H1 (cell line): Measurements from ENCODE around the gene INSYN2A. TPM values are rescaled to one million over a fixed set of nuclear protein-coding genes. Genes with fewer than 3 reads are reported as not detected.

Experiments used
- ASH2L ChIP-seq: fragments of 200-600, 300-600 bp; sonication (generic); IDR thresholded peaks from one replicate; pipeline ENCODE4 v1.7.1; 2017; ENCODE audit warnings: low read length
- BACH1 ChIP-seq: IDR thresholded peaks from 2 replicates; pipeline ENCODE4 v1.6.1; 2012; ENCODE audit warnings: low read length, improper control_type of control experiment
- BCL11A ChIP-seq, 2 experiments: IDR thresholded peaks; one replicate each; pipeline ENCODE4 v1.6.1; 2011; ENCODE audit warnings: low read depth in 2 of 2, low read length in 2 of 2, mild to moderate bottlenecking in 2 of 2
- CBX8 ChIP-seq: fragments of 300-800, 300-1000 bp; sonication (generic); IDR thresholded peaks from 2 replicates; pipeline ENCODE4 v1.7.1; 2016; ENCODE audit warnings: low read depth, low read length, borderline replicate concordance
- CEBPB ChIP-seq: IDR thresholded peaks from 2 replicates; pipeline ENCODE4 v1.6.1; 2012; ENCODE audit warnings: low read depth, low read length
- CHD1 ChIP-seq: IDR thresholded peaks from 2 replicates; pipeline ENCODE4 v1.6.1; 2012; ENCODE audit warnings: low read depth, low read length, improper control_type of control experiment
- CREB1 ChIP-seq: IDR thresholded peaks from 2 replicates; pipeline ENCODE4 v1.6.1; 2012; ENCODE audit warnings: inconsistent platforms
- EGR1 ChIP-seq: IDR thresholded peaks from 2 replicates; pipeline ENCODE4 v1.6.1; 2011; ENCODE audit warnings: low read depth, low read length, borderline replicate concordance
- EP300 ChIP-seq, 2 experiments: IDR thresholded peaks; 1 replicate in 1 of 2; 2 replicates in 1 of 2; pipeline ENCODE4 v1.6.1; 2011 to 2012; ENCODE audit warnings: low read depth in 2 of 2, low read length in 2 of 2, mild to moderate bottlenecking in 2 of 2, borderline replicate concordance in 1 of 2, inconsistent platforms in 1 of 2, moderate library complexity in 1 of 2
- FOSL1 ChIP-seq: IDR thresholded peaks from 2 replicates; pipeline ENCODE4 v1.6.1; 2011; ENCODE audit warnings: mild to moderate bottlenecking, low read depth, low read length, moderate library complexity; ENCODE audit not compliant: insufficient read depth
- GTF2F1 ChIP-seq: IDR thresholded peaks from 2 replicates; pipeline ENCODE4 v1.6.1; 2012; ENCODE audit warnings: low read depth, low read length, improper control_type of control experiment, borderline replicate concordance
- JUN ChIP-seq: IDR thresholded peaks from 2 replicates; pipeline ENCODE4 v1.6.1; 2011; ENCODE audit warnings: low read depth, mild to moderate bottlenecking, improper control_type of control experiment, low read length
- KDM4A ChIP-seq: IDR thresholded peaks from one replicate; pipeline ENCODE4 v1.7.1; 2012; ENCODE audit warnings: low read depth, mild to moderate bottlenecking, moderate library complexity, low read length, inconsistent platforms; ENCODE audit not compliant: severe bottlenecking
- NRF1 ChIP-seq: IDR thresholded peaks from 2 replicates; pipeline ENCODE4 v1.6.1; 2011; ENCODE audit warnings: mild to moderate bottlenecking, low read depth, low read length, improper control_type of control experiment
- RBBP5 ChIP-seq: IDR thresholded peaks from 2 replicates; pipeline ENCODE4 v1.7.1; 2012; ENCODE audit warnings: low read depth, mild to moderate bottlenecking, inconsistent platforms, low read length, moderate library complexity, borderline replicate concordance
- RXRA ChIP-seq: IDR thresholded peaks from 2 replicates; pipeline ENCODE4 v1.6.1; 2011; ENCODE audit warnings: low read depth, mild to moderate bottlenecking, low read length, moderate library complexity; ENCODE audit not compliant: insufficient read depth
- SIN3A ChIP-seq, 2 experiments: IDR thresholded peaks in 1 of 2; conservative IDR thresholded peaks in 1 of 2; 2 replicates each; pipeline ENCODE4 v1.6.1; 2011 to 2012; ENCODE audit warnings: low read length in 2 of 2, improper control_type of control experiment in 1 of 2, low read depth in 1 of 2, mild to moderate bottlenecking in 1 of 2
- SUZ12 ChIP-seq: fragments of 200-600 bp; sonication (generic); IDR thresholded peaks from 2 replicates; pipeline ENCODE4 v1.6.1; 2012; ENCODE audit warnings: mild to moderate bottlenecking, inconsistent platforms, low read length, moderate library complexity, mixed read lengths
- TAF7 ChIP-seq: optimal IDR thresholded peaks from 2 replicates; pipeline ENCODE3; 2011; ENCODE audit warnings: low read depth, mild to moderate bottlenecking, inconsistent platforms, low read length, moderate library complexity, borderline replicate concordance
- TBP ChIP-seq: IDR thresholded peaks from 2 replicates; pipeline ENCODE4 v1.6.1; 2011; ENCODE audit warnings: low read depth, low read length, improper control_type of control experiment
- TCF12 ChIP-seq: IDR thresholded peaks from 2 replicates; pipeline ENCODE4 v1.6.1; 2011; ENCODE audit warnings: low read depth, mild to moderate bottlenecking, low read length
- TEAD4 ChIP-seq: IDR thresholded peaks from 2 replicates; pipeline ENCODE4 v1.6.1; 2012; ENCODE audit warnings: low read depth, low read length, inconsistent platforms, mixed read lengths
- YY1 ChIP-seq: IDR thresholded peaks from 2 replicates; pipeline ENCODE4 v1.6.1; 2011; ENCODE audit warnings: low read depth, mild to moderate bottlenecking, low read length
- polyA plus RNA-seq, 7 experiments: library from polyadenylated mRNA; depleted of rRNA in 3 of 7; stranded (reverse) in 5 of 7; unstranded in 2 of 7; fragments of >200 nt in 5 of 7; fragments of 200-250 nt in 2 of 7; gene quantifications; 1 replicate in 5 of 7; 2 replicates in 1 of 7; 4 replicates in 1 of 7; pipeline versions ENCODE4 v1.2.1 to v1.2.3, GENCODE V29; 2011 to 2013; ENCODE audit warnings: missing spikeins in 2 of 7, mixed read lengths in 2 of 7
- total RNA-seq: library from RNA; stranded (reverse); fragmentation: NEBNext Ultra II Directional; extraction: Animal tissue kit (Norgen Biotek cat#: 25700); gene quantifications from 2 replicates; pipeline ENCODE4 v1.2.1, GENCODE V29; 2021
- TF ChIP-seq, protein P1 (sequence below): IDR thresholded peaks from 2 replicates; pipeline ENCODE4 v1.6.1; 2011; ENCODE audit warnings: low read depth, mild to moderate bottlenecking, low read length; ENCODE audit not compliant: insufficient read depth
- TF ChIP-seq, protein P2 (sequence below): IDR thresholded peaks from 2 replicates; pipeline ENCODE4 v1.6.1; 2012; ENCODE audit warnings: inconsistent platforms

INSYN2A gene
- total and polyA plus RNA-seq, 2 of the 8 experiments (the other 6 are each of a cell fraction or from before 2014, with no cell fraction given), result 0.11 to 0.19 TPM

DNA sequence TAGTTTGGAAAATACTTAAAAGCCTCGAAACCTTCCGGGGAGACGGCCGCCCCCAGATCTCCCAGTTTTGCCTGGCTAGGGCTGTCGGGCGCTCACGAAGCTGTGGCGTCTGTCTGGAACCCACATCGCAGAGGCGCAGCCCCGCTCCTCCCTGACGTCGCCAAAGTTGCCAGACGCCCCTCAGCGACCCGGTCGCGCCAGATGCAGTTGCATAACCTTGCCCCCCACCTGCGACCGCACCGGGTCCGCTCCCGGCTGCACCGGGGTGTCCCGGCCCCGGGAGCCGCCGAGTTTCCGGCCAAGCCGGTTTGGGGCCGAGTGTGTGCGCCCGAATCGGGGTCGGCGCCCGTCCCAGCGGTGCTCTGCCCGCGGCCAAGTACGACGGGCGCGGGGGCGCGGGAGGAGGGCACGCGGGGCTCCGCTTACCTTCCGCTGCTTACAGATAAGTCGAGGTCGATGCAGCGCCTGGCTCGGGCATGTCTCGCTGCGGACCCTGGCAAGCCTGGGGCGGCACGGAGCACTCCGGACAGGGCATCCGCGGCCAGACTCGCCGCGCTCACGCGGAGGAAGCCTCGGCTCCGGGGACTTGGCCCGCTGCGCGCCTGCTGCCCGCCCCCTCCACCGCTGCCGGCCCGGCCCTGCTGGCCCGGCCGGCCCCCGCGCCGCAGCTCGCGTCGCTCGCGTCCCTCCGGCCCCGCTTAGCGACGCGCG is 665 bp downstream of the INSYN2A start (continued):
- TF ChIP-seq EP300 (IDR thresholded peaks at IDR 0.05; ENCODE audit: borderline replicate concordance in 1 of 2, low read depth in 2 of 2, low read length in 2 of 2) (no peak), SIN3A (conservative IDR thresholded peaks at IDR 0.05 in 1 of 2, IDR thresholded peaks at IDR 0.05 in 1 of 2; ENCODE audit: low read depth in 1 of 2, low read length in 2 of 2) (no peak), EGR1 (no peak), CREB1 (no peak), SUZ12 (no peak), CEBPB (peak; percentile 60), ASH2L (no peak), RXRA (no peak), BCL11A (IDR thresholded peaks at IDR 0.05; ENCODE audit: low read depth in 2 of 2, low read length in 2 of 2) (no peak), TEAD4 (no peak), JUN (no peak), RBBP5 (peak; percentile 53; the same call in 1 of the 2 replicates), YY1 (no peak), TBP (no peak), CBX8 (no peak), GTF2F1 (no peak), TCF12 (no peak), BACH1 (no peak), CHD1 (no peak), KDM4A (peak; percentile 75), NRF1 (no peak), TAF7 (no peak), FOSL1 (no peak)
- TF ChIP-seq, protein P1, sequence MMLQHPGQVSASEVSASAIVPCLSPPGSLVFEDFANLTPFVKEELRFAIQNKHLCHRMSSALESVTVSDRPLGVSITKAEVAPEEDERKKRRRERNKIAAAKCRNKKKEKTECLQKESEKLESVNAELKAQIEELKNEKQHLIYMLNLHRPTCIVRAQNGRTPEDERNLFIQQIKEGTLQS, result no peak
- TF ChIP-seq, protein P2, sequence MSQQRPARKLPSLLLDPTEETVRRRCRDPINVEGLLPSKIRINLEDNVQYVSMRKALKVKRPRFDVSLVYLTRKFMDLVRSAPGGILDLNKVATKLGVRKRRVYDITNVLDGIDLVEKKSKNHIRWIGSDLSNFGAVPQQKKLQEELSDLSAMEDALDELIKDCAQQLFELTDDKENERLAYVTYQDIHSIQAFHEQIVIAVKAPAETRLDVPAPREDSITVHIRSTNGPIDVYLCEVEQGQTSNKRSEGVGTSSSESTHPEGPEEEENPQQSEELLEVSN, result peak; percentile 74
